Choroid plexus epithelial cell (primary cell): ENCODE results near the gene RMI2.

ENCODE experiments used
- DNase-seq: peaks from one replicate; pipeline ENCODE4 v3.0.0-alpha.2; 2010; ENCODE audit warnings: low read depth
- H3K4me3 ChIP-seq: 2 replicates; pipeline ENCODE4 v1.5.1; 2011; ENCODE audit warnings: low read depth, mild to moderate bottlenecking, control low read depth, low read length, moderate library complexity
- TF ChIP-seq, protein P1 (sequence below): conservative IDR thresholded peaks from 2 replicates; pipeline ENCODE4 v1.5.1; 2011; ENCODE audit warnings: low read depth, mild to moderate bottlenecking, control low read depth, inconsistent platforms, low read length, moderate library complexity

The RMI2 gene

DNA sequence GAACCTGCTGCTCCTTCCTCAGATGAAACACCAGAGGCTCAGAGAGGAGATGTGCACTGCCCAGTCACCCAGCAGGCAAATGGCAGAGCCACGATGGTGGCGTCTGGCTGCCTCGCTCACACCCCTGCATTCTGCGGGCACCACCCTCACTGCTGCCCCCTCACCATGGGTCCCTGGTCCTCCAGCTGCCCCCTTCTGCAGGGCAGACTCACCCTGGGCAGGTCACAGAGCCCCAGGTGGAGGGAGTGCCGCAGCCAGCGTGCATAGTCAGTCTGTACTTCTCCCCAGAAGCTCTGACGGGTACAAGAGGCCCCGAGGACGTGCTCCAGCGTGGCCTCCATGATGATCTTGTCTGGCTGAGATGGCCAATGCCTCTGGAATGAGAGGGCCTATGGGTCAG, 52.9 kb downstream of the RMI2 start:
- TF ChIP-seq, protein P1, sequence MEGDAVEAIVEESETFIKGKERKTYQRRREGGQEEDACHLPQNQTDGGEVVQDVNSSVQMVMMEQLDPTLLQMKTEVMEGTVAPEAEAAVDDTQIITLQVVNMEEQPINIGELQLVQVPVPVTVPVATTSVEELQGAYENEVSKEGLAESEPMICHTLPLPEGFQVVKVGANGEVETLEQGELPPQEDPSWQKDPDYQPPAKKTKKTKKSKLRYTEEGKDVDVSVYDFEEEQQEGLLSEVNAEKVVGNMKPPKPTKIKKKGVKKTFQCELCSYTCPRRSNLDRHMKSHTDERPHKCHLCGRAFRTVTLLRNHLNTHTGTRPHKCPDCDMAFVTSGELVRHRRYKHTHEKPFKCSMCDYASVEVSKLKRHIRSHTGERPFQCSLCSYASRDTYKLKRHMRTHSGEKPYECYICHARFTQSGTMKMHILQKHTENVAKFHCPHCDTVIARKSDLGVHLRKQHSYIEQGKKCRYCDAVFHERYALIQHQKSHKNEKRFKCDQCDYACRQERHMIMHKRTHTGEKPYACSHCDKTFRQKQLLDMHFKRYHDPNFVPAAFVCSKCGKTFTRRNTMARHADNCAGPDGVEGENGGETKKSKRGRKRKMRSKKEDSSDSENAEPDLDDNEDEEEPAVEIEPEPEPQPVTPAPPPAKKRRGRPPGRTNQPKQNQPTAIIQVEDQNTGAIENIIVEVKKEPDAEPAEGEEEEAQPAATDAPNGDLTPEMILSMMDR = no peak

DNA sequence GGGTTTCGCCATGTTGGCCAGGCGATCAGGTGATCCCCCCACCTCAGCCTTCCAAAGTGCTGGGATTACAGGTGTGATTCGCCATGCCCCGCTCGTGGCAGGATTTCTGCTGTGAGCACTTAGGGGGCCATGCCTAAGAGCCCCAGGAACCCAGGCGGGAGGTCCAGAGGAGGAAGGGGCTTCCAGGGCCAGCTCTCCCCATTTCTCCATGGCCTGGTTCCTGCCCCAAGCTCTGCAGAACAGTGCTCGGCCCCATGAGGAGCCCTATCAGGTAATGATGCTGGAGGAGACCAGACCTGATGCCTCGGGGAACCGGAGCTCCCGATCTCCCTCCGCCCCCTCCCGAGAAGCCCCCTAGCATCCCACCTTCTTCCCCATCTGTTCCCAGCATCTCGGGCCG, 53.6 kb downstream of the RMI2 start:
- TF ChIP-seq, protein P1 = no peak
- no peak overlapping the region for H3K4me3 ChIP-seq
- DNase-seq = no peak

More for the DNA sequence above, 52.9 kb downstream of the RMI2 start:
- H3K4me3 ChIP-seq = no peak overlapping the region
- DNase-seq = no peak

DNA sequence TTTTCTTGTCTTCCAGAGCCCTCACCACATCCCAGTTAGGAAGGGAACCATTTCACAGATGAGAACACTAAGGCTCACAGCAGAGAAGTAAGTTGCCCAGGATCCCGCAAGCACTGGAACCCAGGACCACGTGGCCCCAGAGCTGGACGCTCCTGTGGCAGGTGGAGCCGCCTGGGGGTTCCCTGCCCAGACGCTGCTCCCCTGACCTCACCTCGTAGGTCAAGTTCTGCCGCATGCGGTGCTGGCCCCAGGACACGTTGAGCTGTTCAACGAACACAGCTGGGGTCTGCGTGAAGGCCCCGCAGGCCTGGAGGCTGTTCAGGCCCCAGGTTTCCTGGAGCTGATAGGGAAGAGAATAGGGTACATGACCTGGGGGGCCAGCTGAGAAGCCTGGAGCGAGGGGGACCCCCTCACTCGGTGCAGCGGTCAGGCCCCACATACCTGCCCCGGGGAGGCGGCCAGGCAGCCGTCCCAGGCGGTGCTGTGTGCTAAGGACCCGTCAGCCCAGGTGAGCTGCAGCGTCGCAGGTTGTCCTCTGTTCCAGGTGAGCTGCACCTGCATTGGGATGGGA, 54.1 kb downstream of the RMI2 start:
- no peak overlapping the region for H3K4me3 ChIP-seq
- TF ChIP-seq, protein P1 = no peak
- DNase-seq = no peak

DNA sequence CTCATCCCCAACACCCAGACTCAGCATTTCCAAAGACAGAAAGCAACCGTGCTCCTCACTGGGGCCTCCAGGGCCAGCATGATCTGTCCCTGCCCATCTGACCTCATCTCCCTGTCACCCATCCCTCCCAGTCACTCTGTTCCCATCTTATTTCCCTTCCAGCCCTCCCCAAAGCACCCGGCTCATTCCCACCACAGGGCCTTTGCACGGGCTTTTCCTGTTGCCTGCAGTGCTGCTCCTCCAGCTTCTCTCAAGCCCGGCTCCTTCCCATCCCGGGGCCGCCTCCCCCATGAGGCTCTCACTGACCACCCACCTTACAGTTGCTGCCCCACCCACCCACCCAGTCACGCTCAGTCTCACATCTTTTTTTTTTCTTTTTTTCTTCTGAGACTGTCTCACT, 54.8 kb downstream of the RMI2 start:
- no peak for DNase-seq
- TF ChIP-seq, protein P1 = no peak
- no peak overlapping the region for H3K4me3 ChIP-seq
